WERI-Rb-1 (cell line): Measurements from ENCODE around the gene KIF5A.
"Not testable (repeated sequence)": the region's sequence is repeated elsewhere in the genome, so short reads cannot be mapped to it uniquely, and the experiment has no call there.

Source experiments
- DNase-seq: peaks from one replicate; pipeline ENCODE4 v3.0.0-alpha.2; 2020
- H3K27ac ChIP-seq: fragments of 250-450 bp; sonication (Bioruptor Pico); 2 replicates; pipeline ENCODE4 v1.5.1; 2020; ENCODE audit warnings: mild to moderate bottlenecking, moderate library complexity
- H3K27me3 ChIP-seq: fragments of 250-450 bp; sonication (Bioruptor Pico); 2 replicates; pipeline ENCODE4 v1.5.1; 2021; ENCODE audit warnings: mild to moderate bottlenecking, low read depth, moderate library complexity; ENCODE audit not compliant: insufficient read depth, severe bottlenecking
- H3K36me3 ChIP-seq: fragments of 250-450 bp; sonication (Bioruptor Pico); 2 replicates; pipeline ENCODE4 v1.5.1; 2020; ENCODE audit warnings: mild to moderate bottlenecking, moderate library complexity
- H3K4me3 ChIP-seq: 2 replicates; pipeline ENCODE4 v1.5.1; 2011; ENCODE audit warnings: low read depth, mild to moderate bottlenecking, control low read depth, low read length
- H3K9me3 ChIP-seq: fragments of 250-450 bp; sonication (Bioruptor Pico); 2 replicates; pipeline ENCODE4 v1.5.1; 2021; ENCODE audit warnings: mild to moderate bottlenecking, moderate library complexity; ENCODE audit not compliant: severe bottlenecking
- TF ChIP-seq, protein P1 (sequence below): IDR thresholded peaks from 2 replicates; pipeline ENCODE4 v1.5.1; 2011; ENCODE audit warnings: low read depth, mild to moderate bottlenecking, control low read depth, inconsistent platforms, low read length

KIF5A gene

GRCh38 chr12:57564178-57564740 is 14.4 kb downstream of the KIF5A start:
- DNase-seq = no peak
- H3K9me3 ChIP-seq = no peaks in the 10 kb centered on the region
- H3K36me3 ChIP-seq = peaks cover 29% of the 10 kb centered on the region
- H3K4me3 ChIP-seq = no peak overlapping the region
- H3K27ac ChIP-seq = no peak overlapping the region
- H3K27me3 ChIP-seq = no peaks in the 10 kb centered on the region
- TF ChIP-seq, protein P1, sequence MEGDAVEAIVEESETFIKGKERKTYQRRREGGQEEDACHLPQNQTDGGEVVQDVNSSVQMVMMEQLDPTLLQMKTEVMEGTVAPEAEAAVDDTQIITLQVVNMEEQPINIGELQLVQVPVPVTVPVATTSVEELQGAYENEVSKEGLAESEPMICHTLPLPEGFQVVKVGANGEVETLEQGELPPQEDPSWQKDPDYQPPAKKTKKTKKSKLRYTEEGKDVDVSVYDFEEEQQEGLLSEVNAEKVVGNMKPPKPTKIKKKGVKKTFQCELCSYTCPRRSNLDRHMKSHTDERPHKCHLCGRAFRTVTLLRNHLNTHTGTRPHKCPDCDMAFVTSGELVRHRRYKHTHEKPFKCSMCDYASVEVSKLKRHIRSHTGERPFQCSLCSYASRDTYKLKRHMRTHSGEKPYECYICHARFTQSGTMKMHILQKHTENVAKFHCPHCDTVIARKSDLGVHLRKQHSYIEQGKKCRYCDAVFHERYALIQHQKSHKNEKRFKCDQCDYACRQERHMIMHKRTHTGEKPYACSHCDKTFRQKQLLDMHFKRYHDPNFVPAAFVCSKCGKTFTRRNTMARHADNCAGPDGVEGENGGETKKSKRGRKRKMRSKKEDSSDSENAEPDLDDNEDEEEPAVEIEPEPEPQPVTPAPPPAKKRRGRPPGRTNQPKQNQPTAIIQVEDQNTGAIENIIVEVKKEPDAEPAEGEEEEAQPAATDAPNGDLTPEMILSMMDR = no peak

DNA sequence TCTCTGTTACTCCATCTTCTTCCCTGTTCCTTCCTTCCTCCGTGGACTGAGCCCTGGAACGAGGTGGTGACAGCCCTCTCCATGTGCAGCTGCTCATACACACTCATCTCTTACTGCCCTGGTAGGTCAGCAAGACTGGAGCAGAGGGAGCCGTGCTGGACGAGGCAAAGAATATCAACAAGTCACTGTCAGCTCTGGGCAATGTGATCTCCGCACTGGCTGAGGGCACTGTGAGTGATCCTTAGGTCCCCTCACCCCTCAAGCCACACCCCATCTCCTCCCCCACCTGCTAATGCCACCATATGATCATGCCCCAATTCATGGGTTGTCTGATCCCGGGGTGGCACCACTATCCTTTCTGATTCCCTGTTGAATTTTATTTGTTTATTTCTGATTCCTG is 19.0 kb downstream of the KIF5A start:
- TF ChIP-seq, protein P1 = no peak
- peaks cover 53% of the 10 kb centered on the region for H3K36me3 ChIP-seq
- no peaks in the 10 kb centered on the region for H3K9me3 ChIP-seq
- H3K27ac ChIP-seq = no peak overlapping the region
- H3K4me3 ChIP-seq = no peak overlapping the region
- no peak for DNase-seq
- no peaks in the 10 kb centered on the region for H3K27me3 ChIP-seq

GRCh38 chr12:57569858-57570257 is 20.0 kb downstream of the KIF5A start:
- H3K4me3 ChIP-seq = no peak overlapping the region
- no peaks in the 10 kb centered on the region for H3K27me3 ChIP-seq
- H3K27ac ChIP-seq = no peak overlapping the region
- H3K9me3 ChIP-seq = no peaks in the 10 kb centered on the region
- peaks cover 48% of the 10 kb centered on the region for H3K36me3 ChIP-seq
- TF ChIP-seq, protein P1 = no peak
- DNase-seq = no peak

- H3K4me3 ChIP-seq, DNase-seq, H3K27me3 ChIP-seq, H3K9me3 ChIP-seq, H3K27ac ChIP-seq: not testable (repeated sequence)
- H3K36me3 ChIP-seq = peaks cover 51% of the 10 kb centered on the region
These were observed 20.6 kb downstream of the KIF5A start for GRCh38 chr12:57570438-57570837.

DNA sequence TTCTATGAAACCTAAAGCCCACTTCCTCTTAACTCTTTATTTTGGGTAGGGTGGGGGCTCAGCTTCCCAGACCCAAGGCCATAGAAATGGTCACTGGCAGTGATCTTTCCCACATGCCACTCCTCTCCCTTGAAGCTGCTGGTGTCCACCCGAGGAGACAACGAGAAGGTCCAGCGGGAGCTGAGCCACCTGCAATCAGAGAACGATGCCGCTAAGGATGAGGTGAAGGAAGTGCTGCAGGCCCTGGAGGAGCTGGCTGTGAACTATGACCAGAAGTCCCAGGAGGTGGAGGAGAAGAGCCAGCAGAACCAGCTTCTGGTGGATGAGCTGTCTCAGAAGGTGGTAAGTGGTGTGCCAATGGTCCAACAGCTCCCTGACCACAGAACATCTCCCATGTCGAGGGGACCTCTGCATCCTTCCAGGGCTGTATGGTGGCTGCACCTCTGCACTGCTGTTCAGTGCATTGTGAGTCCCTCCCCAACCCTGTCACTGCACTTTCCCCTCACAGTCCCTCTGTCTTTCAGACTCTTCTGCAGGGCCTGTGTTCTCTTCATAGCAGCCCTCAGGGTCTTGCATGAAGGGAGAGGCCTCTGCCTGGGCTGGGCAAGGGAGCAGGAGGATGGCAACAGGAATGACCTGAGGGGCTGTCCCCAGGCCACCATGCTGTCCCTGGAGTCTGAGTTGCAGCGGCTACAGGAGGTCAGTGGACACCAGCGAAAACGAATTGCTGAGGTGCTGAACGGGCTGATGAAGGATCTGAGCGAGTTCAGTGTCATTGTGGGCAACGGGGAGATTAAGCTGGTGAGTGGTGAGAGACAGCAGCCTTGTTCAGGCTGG is 22.3 kb downstream of the KIF5A start:
- Histone ChIP-seq H3K36me3 (peaks cover 66% of the 10 kb centered on the region), H3K27me3 (no peaks in the 10 kb centered on the region), H3K4me3 (no peak overlapping the region), H3K27ac (no peak overlapping the region), H3K9me3 (no peaks in the 10 kb centered on the region)
- TF ChIP-seq, protein P1 = no peak
- DNase-seq = no peak

DNA sequence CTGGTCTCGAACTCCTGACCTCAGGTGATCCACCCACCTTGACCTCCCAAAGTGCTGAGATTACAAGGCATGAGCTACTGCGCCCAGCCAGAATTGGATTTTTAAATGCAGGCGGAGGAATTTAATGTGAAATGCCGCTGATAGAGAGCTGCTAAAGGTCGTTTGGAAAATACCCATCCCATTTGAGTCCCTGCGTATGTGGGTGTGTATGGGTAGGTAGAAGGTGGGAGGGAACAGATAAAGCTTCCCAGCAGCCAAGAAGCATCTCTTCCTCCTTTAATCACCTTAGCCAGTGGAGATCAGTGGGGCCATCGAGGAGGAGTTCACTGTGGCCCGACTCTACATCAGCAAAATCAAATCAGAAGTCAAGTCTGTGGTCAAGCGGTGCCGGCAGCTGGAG is 25.0 kb downstream of the KIF5A start:
- Histone ChIP-seq H3K27me3 (no peaks in the 10 kb centered on the region), H3K27ac (no peak overlapping the region), H3K4me3 (no peak overlapping the region), H3K9me3 (no peaks in the 10 kb centered on the region), H3K36me3 (peaks cover 65% of the 10 kb centered on the region)
- TF ChIP-seq, protein P1 = no peak
- no peak for DNase-seq
